Measurements from ENCODE around the gene KIF26B.

Gene KIF26B

GRCh38 chr1:245501633-245502032, 346.8 kb downstream of the KIF26B start:
- Histone ChIP-seq H3K9ac (ENCODE audit: low read length) (no peak overlapping the region), H3K27me3 (ENCODE audit: control insufficient read depth, insufficient read depth, low read length) (no peaks in the 10 kb centered on the region), H3K4me1 (ENCODE audit: control insufficient read depth, insufficient read depth, low read length) (no peaks in the 10 kb centered on the region), H3K4me3 (ENCODE audit: low read length) (no peak overlapping the region), H3K27ac (ENCODE audit: low read depth, low read length) (no peak overlapping the region), H3K36me3 (ENCODE audit: control insufficient read depth, insufficient read depth, low read length) (no peaks in the 10 kb centered on the region)

GRCh38 chr1:245503548-245503947, 348.8 kb downstream of the KIF26B start:
- Histone ChIP-seq H3K36me3 (ENCODE audit: control insufficient read depth, insufficient read depth, low read length) (no peaks in the 10 kb centered on the region), H3K27ac (ENCODE audit: low read depth, low read length) (no peak overlapping the region), H3K27me3 (ENCODE audit: control insufficient read depth, insufficient read depth, low read length) (no peaks in the 10 kb centered on the region), H3K4me1 (ENCODE audit: control insufficient read depth, insufficient read depth, low read length) (no peaks in the 10 kb centered on the region), H3K9ac (ENCODE audit: low read length) (no peak overlapping the region), H3K4me3 (ENCODE audit: low read length) (no peak overlapping the region)

GRCh38 chr1:245510144-245510543, 355.4 kb downstream of the KIF26B start:
- Histone ChIP-seq H3K36me3 (ENCODE audit: control insufficient read depth, insufficient read depth, low read length) (no peaks in the 10 kb centered on the region), H3K27ac (ENCODE audit: low read depth, low read length) (no peak overlapping the region), H3K9ac (ENCODE audit: low read length) (no peak overlapping the region), H3K27me3 (ENCODE audit: control insufficient read depth, insufficient read depth, low read length) (no peaks in the 10 kb centered on the region), H3K4me3 (ENCODE audit: low read length) (no peak overlapping the region), H3K4me1 (ENCODE audit: control insufficient read depth, insufficient read depth, low read length) (no peaks in the 10 kb centered on the region)

GRCh38 chr1:245512181-245512888, 357.6 kb downstream of the KIF26B start:
- Histone ChIP-seq H3K9ac (ENCODE audit: low read length) (no peak overlapping the region), H3K4me1 (ENCODE audit: control insufficient read depth, insufficient read depth, low read length) (no peaks in the 10 kb centered on the region), H3K27ac (ENCODE audit: low read depth, low read length) (no peak overlapping the region), H3K27me3 (ENCODE audit: control insufficient read depth, insufficient read depth, low read length) (no peaks in the 10 kb centered on the region), H3K36me3 (ENCODE audit: control insufficient read depth, insufficient read depth, low read length) (no peaks in the 10 kb centered on the region), H3K4me3 (ENCODE audit: low read length) (peak overlapping the region; percentile 13)

GRCh38 chr1:245512980-245513578, 358.3 kb downstream of the KIF26B start:
- peak overlapping the region; percentile 13 for H3K4me3 ChIP-seq (ENCODE audit: low read length)
- H3K9ac ChIP-seq (ENCODE audit: low read length), result no peak overlapping the region
- no peaks in the 10 kb centered on the region for H3K27me3 ChIP-seq (ENCODE audit: control insufficient read depth, insufficient read depth, low read length)
- H3K36me3 ChIP-seq (ENCODE audit: control insufficient read depth, insufficient read depth, low read length), result no peaks in the 10 kb centered on the region
- no peaks in the 10 kb centered on the region for H3K4me1 ChIP-seq (ENCODE audit: control insufficient read depth, insufficient read depth, low read length)
- H3K27ac ChIP-seq (ENCODE audit: low read depth, low read length), result no peak overlapping the region

- Histone ChIP-seq H3K27me3 (ENCODE audit: control insufficient read depth, insufficient read depth, low read length) (no peaks in the 10 kb centered on the region), H3K36me3 (ENCODE audit: control insufficient read depth, insufficient read depth, low read length) (no peaks in the 10 kb centered on the region), H3K9ac (ENCODE audit: low read length) (no peak overlapping the region), H3K4me1 (ENCODE audit: control insufficient read depth, insufficient read depth, low read length) (no peaks in the 10 kb centered on the region), H3K4me3 (ENCODE audit: low read length) (no peak overlapping the region), H3K27ac (ENCODE audit: low read depth, low read length) (no peak overlapping the region)
These were observed 361.5 kb downstream of the KIF26B start for GRCh38 chr1:245516284-245516759.

- no peaks in the 10 kb centered on the region for H3K4me1 ChIP-seq (ENCODE audit: control insufficient read depth, insufficient read depth, low read length)
- no peak overlapping the region for H3K4me3 ChIP-seq (ENCODE audit: low read length)
- no peak overlapping the region for H3K9ac ChIP-seq (ENCODE audit: low read length)
- no peaks in the 10 kb centered on the region for H3K27me3 ChIP-seq (ENCODE audit: control insufficient read depth, insufficient read depth, low read length)
- no peaks in the 10 kb centered on the region for H3K36me3 ChIP-seq (ENCODE audit: control insufficient read depth, insufficient read depth, low read length)
- no peak overlapping the region for H3K27ac ChIP-seq (ENCODE audit: low read depth, low read length)
These were observed 365.8 kb downstream of the KIF26B start for GRCh38 chr1:245520611-245521010.

GRCh38 chr1:245526141-245526540, 371.4 kb downstream of the KIF26B start:
- no peak overlapping the region for H3K9ac ChIP-seq (ENCODE audit: low read length)
- no peaks in the 10 kb centered on the region for H3K4me1 ChIP-seq (ENCODE audit: control insufficient read depth, insufficient read depth, low read length)
- H3K27ac ChIP-seq (ENCODE audit: low read depth, low read length), result no peak overlapping the region
- no peaks in the 10 kb centered on the region for H3K27me3 ChIP-seq (ENCODE audit: control insufficient read depth, insufficient read depth, low read length)
- H3K4me3 ChIP-seq (ENCODE audit: low read length), result no peak overlapping the region
- no peaks in the 10 kb centered on the region for H3K36me3 ChIP-seq (ENCODE audit: control insufficient read depth, insufficient read depth, low read length)

- H3K4me3 ChIP-seq (ENCODE audit: low read length), result no peak overlapping the region
- no peak overlapping the region for H3K27ac ChIP-seq (ENCODE audit: low read depth, low read length)
- H3K9ac ChIP-seq (ENCODE audit: low read length), result no peak overlapping the region
- no peaks in the 10 kb centered on the region for H3K36me3 ChIP-seq (ENCODE audit: control insufficient read depth, insufficient read depth, low read length)
- no peaks in the 10 kb centered on the region for H3K27me3 ChIP-seq (ENCODE audit: control insufficient read depth, insufficient read depth, low read length)
- H3K4me1 ChIP-seq (ENCODE audit: control insufficient read depth, insufficient read depth, low read length), result no peaks in the 10 kb centered on the region
These were observed 373.5 kb downstream of the KIF26B start for GRCh38 chr1:245528258-245528635.

GRCh38 chr1:245530937-245531336, 376.2 kb downstream of the KIF26B start:
- H3K4me1 ChIP-seq (ENCODE audit: control insufficient read depth, insufficient read depth, low read length), result no peaks in the 10 kb centered on the region
- no peak overlapping the region for H3K27ac ChIP-seq (ENCODE audit: low read depth, low read length)
- no peaks in the 10 kb centered on the region for H3K36me3 ChIP-seq (ENCODE audit: control insufficient read depth, insufficient read depth, low read length)
- no peak overlapping the region for H3K4me3 ChIP-seq (ENCODE audit: low read length)
- no peak overlapping the region for H3K9ac ChIP-seq (ENCODE audit: low read length)
- no peaks in the 10 kb centered on the region for H3K27me3 ChIP-seq (ENCODE audit: control insufficient read depth, insufficient read depth, low read length)

GRCh38 chr1:245537992-245538391, 383.2 kb downstream of the KIF26B start:
- Histone ChIP-seq H3K4me1 (ENCODE audit: control insufficient read depth, insufficient read depth, low read length) (no peaks in the 10 kb centered on the region), H3K27me3 (ENCODE audit: control insufficient read depth, insufficient read depth, low read length) (no peaks in the 10 kb centered on the region), H3K9ac (ENCODE audit: low read length) (no peak overlapping the region), H3K27ac (ENCODE audit: low read depth, low read length) (no peak overlapping the region), H3K36me3 (ENCODE audit: control insufficient read depth, insufficient read depth, low read length) (no peaks in the 10 kb centered on the region), H3K4me3 (ENCODE audit: low read length) (no peak overlapping the region)

GRCh38 chr1:245538671-245539070, 383.9 kb downstream of the KIF26B start:
- Histone ChIP-seq H3K4me3 (ENCODE audit: low read length) (no peak overlapping the region), H3K4me1 (ENCODE audit: control insufficient read depth, insufficient read depth, low read length) (no peaks in the 10 kb centered on the region), H3K27ac (ENCODE audit: low read depth, low read length) (no peak overlapping the region), H3K9ac (ENCODE audit: low read length) (no peak overlapping the region), H3K27me3 (ENCODE audit: control insufficient read depth, insufficient read depth, low read length) (no peaks in the 10 kb centered on the region), H3K36me3 (ENCODE audit: control insufficient read depth, insufficient read depth, low read length) (no peaks in the 10 kb centered on the region)

- no peak overlapping the region for H3K9ac ChIP-seq (ENCODE audit: low read length)
- no peaks in the 10 kb centered on the region for H3K27me3 ChIP-seq (ENCODE audit: control insufficient read depth, insufficient read depth, low read length)
- no peaks in the 10 kb centered on the region for H3K36me3 ChIP-seq (ENCODE audit: control insufficient read depth, insufficient read depth, low read length)
- H3K27ac ChIP-seq (ENCODE audit: low read depth, low read length), result no peak overlapping the region
- H3K4me3 ChIP-seq (ENCODE audit: low read length), result no peak overlapping the region
- no peaks in the 10 kb centered on the region for H3K4me1 ChIP-seq (ENCODE audit: control insufficient read depth, insufficient read depth, low read length)
These were observed 386.6 kb downstream of the KIF26B start for GRCh38 chr1:245541369-245541768.
